H1 (cell line): Measurements from ENCODE around the gene TPP1. TPM values are rescaled to one million over a fixed set of nuclear protein-coding genes. Genes with fewer than 3 reads are reported as not detected.

Experiments
- polyA plus RNA-seq, 7 experiments: library from polyadenylated mRNA; depleted of rRNA in 3 of 7; stranded (reverse) in 5 of 7; unstranded in 2 of 7; fragments of >200 nt in 5 of 7; fragments of 200-250 nt in 2 of 7; gene quantifications; 1 replicate in 5 of 7; 2 replicates in 1 of 7; 4 replicates in 1 of 7; pipeline versions ENCODE4 v1.2.1 to v1.2.3, GENCODE V29; 2011 to 2013; ENCODE audit warnings: missing spikeins in 2 of 7, mixed read lengths in 2 of 7
- total RNA-seq: library from RNA; stranded (reverse); fragmentation: NEBNext Ultra II Directional; extraction: Animal tissue kit (Norgen Biotek cat#: 25700); gene quantifications from 2 replicates; pipeline ENCODE4 v1.2.1, GENCODE V29; 2021
- TF ChIP-seq, protein P1 (sequence below): IDR thresholded peaks from 2 replicates; pipeline ENCODE4 v1.6.1; 2011; ENCODE audit warnings: low read length, improper control_type of control experiment

TPP1 gene
- total and polyA plus RNA-seq, 2 of the 8 experiments (the other 6 are each of a cell fraction or from before 2014, with no cell fraction given) = 36.1 to 77.5 TPM

DNA sequence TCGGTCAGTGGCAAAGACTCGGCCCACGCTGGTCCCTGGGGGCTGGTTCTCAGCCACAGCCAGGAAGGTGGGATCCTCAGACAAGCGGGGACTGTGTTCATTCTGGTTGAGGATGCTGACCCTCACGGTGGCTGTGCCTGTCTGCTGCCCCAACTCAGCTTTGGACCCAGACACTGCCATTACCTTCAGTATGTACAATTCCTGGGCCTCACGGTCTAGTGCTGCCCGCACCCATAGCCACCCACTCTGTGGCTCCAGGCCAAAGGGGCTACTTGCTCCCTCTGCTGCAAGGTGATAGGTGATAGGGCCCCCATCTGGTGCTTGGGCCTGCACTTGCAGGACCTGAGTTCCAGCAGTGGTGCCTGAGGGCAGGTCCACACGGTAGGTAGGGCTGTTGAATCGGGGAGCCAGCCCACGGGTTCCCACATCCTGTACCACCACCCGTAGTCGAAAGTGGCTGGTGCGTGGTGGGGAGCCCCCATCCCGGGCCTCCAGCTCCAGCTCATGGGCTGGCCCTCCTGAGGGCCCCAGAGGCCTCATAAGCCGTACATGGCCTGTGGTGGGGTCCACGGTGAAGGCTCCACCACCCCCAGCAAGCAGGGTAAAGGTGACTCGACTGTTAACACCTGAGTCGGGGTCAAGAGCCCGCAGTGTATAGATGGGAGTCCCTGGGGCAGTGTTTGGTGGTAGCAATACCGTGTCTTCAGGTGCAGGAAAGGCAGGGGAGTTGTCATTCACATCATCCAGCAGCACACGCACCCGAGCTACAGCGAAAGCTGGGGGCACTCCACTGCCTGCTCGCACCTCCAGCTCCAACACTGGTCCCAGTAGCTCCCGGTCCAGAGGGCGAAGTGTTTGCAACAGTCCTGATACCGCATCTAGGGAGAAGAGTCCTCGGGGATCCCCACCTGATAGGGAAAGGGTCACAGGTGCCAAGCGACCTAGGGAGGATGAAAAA is 13.2 kb upstream of the TPP1 start (continued):
- TF ChIP-seq, protein P1, sequence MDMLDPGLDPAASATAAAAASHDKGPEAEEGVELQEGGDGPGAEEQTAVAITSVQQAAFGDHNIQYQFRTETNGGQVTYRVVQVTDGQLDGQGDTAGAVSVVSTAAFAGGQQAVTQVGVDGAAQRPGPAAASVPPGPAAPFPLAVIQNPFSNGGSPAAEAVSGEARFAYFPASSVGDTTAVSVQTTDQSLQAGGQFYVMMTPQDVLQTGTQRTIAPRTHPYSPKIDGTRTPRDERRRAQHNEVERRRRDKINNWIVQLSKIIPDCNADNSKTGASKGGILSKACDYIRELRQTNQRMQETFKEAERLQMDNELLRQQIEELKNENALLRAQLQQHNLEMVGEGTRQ = no peak
- TF ChIP-seq, all 59 proteins: peak for 0
